IMR-90 (cell line): ENCODE results near the gene F2RL1. TPM values are rescaled to one million over a fixed set of nuclear protein-coding genes. Genes with fewer than 3 reads are reported as not detected.

Experiments
- ATAC-seq: fragments of 200-7000 bp; cut with Tn5 transposase; 2 replicates; pipeline ENCODE4 v1.9.1; 2020; ENCODE audit warnings: low read depth, mild to moderate bottlenecking, moderate library complexity
- Bru-seq: library from RNA; stranded (reverse); fragments of 400-500 nt; gene quantifications from one replicate; lab custom pipeline; 2021; lab: Mats Ljungman, UMichigan
- BruChase-seq, 2 experiments: library from RNA; stranded (reverse); fragments of 400-500 nt; gene quantifications; one replicate each; lab custom pipeline; 2021; lab: Mats Ljungman, UMichigan
- BruUV-seq: library from RNA; stranded (reverse); fragments of 400-500 nt; replicated peaks from 2 replicates; lab custom pipeline; 2021; lab: Mats Ljungman, UMichigan
- CTCF ChIA-PET: fragments of 300-600 bp; formaldehyde crosslinking; extraction: SDS; loops from one replicate; lab custom pipeline; 2021; ENCODE audit warnings: antibody characterized with exemption; lab: Yijun Ruan, JAX
- POLR2A ChIA-PET: fragments of 300-600 bp; sonication (Branson Sonifier 250); formaldehyde crosslinking; loops from one replicate; lab custom pipeline; 2022; ENCODE audit warnings: antibody characterized with exemption; ENCODE audit not compliant: unreplicated experiment; lab: Charles Lee
- DNase-seq: peaks from one replicate; pipeline ENCODE4 v3.0.0; 2013
- H2AFZ ChIP-seq: replicated peaks from 2 replicates; pipeline ENCODE3; 2013; ENCODE audit warnings: low read length, mild to moderate bottlenecking; ENCODE audit not compliant: poor library complexity
- H2AK5ac ChIP-seq: 2 replicates; pipeline ENCODE4 v1.6.1; 2013; ENCODE audit warnings: low read depth, low read length, inconsistent platforms
- H2AK9ac ChIP-seq: replicated peaks from 2 replicates; pipeline ENCODE3; 2013; ENCODE audit warnings: mild to moderate bottlenecking, low read depth, low read length, moderate library complexity; ENCODE audit not compliant: poor library complexity
- H2BK120ac ChIP-seq: 2 replicates; pipeline ENCODE4 v1.6.1; 2013; ENCODE audit warnings: low read depth, low read length, inconsistent platforms
- H2BK15ac ChIP-seq: 3 replicates; pipeline ENCODE4 v1.6.1; 2013; ENCODE audit warnings: low read depth, low read length, inconsistent platforms
- H2BK20ac ChIP-seq: 2 replicates; pipeline ENCODE4 v1.6.1; 2013; ENCODE audit warnings: low read depth, mild to moderate bottlenecking, inconsistent platforms, low read length, moderate library complexity
- H2BK5ac ChIP-seq: 2 replicates; pipeline ENCODE4 v1.6.1; 2013; ENCODE audit warnings: mild to moderate bottlenecking, low read depth, low read length, inconsistent platforms; ENCODE audit not compliant: poor library complexity, severe bottlenecking
- H3K14ac ChIP-seq: replicated peaks from 2 replicates; pipeline ENCODE4 v1.6.1; 2013; ENCODE audit warnings: low read depth, low read length, inconsistent platforms
- H3K18ac ChIP-seq: 2 replicates; pipeline ENCODE4 v1.6.1; 2013; ENCODE audit warnings: low read depth, low read length, control low read depth
- H3K23ac ChIP-seq: 2 replicates; pipeline ENCODE4 v1.6.1; 2013; ENCODE audit warnings: low read depth, low read length, inconsistent platforms
- H3K27ac ChIP-seq: 2 replicates; pipeline ENCODE4 v1.5.1; 2013; ENCODE audit warnings: mild to moderate bottlenecking, control low read depth, low read length; ENCODE audit not compliant: insufficient read depth
- H3K27me3 ChIP-seq: 2 replicates; pipeline ENCODE4 v1.6.1; 2013; ENCODE audit warnings: low read length; ENCODE audit not compliant: control insufficient read depth, insufficient read depth
- H3K36me3 ChIP-seq: 2 replicates; pipeline ENCODE4 v1.6.1; 2013; ENCODE audit warnings: low read length, mixed read lengths; ENCODE audit not compliant: control insufficient read depth, insufficient read depth
- H3K4ac ChIP-seq: 2 replicates; pipeline ENCODE4 v1.6.1; 2013; ENCODE audit warnings: low read depth, low read length, inconsistent platforms
- H3K4me1 ChIP-seq: 2 replicates; pipeline ENCODE4 v1.6.1; 2013; ENCODE audit warnings: low read length, mixed read lengths; ENCODE audit not compliant: control insufficient read depth, insufficient read depth
- H3K4me2 ChIP-seq: 2 replicates; pipeline ENCODE4 v1.6.1; 2013; ENCODE audit warnings: low read depth, mild to moderate bottlenecking, control low read depth, low read length, moderate library complexity
- H3K4me3 ChIP-seq: 2 replicates; pipeline ENCODE4 v1.5.1; 2013; ENCODE audit warnings: low read depth, mild to moderate bottlenecking, control low read depth, low read length, moderate library complexity; ENCODE audit not compliant: insufficient read depth
- H3K56ac ChIP-seq: 2 replicates; pipeline ENCODE4 v1.6.1; 2013; ENCODE audit warnings: low read length, inconsistent platforms; ENCODE audit not compliant: insufficient read depth; ENCODE audit errors: extremely low read depth
- H3K79me1 ChIP-seq, 2 experiments: 2 replicates each; pipeline ENCODE4 v1.6.1; 2013; ENCODE audit warnings: low read length in 2 of 2, inconsistent platforms in 1 of 2, low read depth in 1 of 2
- H3K9ac ChIP-seq: 2 replicates; pipeline ENCODE4 v1.6.1; 2013; ENCODE audit warnings: low read depth, low read length, control low read depth
- H3K9me1 ChIP-seq: 2 replicates; pipeline ENCODE4 v1.6.1; 2013; ENCODE audit warnings: low read length, inconsistent platforms; ENCODE audit not compliant: insufficient read depth
- H3K9me3 ChIP-seq: 2 replicates; pipeline ENCODE4 v1.6.1; 2013; ENCODE audit warnings: low read length; ENCODE audit not compliant: control insufficient read depth, insufficient read depth
- H4K20me1 ChIP-seq: 2 replicates; pipeline ENCODE4 v1.6.1; 2013; ENCODE audit warnings: low read length, inconsistent platforms; ENCODE audit not compliant: insufficient read depth
- H4K5ac ChIP-seq: 2 replicates; pipeline ENCODE4 v1.6.1; 2013; ENCODE audit warnings: mild to moderate bottlenecking, low read depth, low read length, control low read depth
- H4K8ac ChIP-seq, 2 experiments: 2 replicates each; pipeline ENCODE4 v1.6.1; 2013; ENCODE audit warnings: low read depth in 2 of 2, low read length in 2 of 2, control low read depth in 1 of 2, inconsistent platforms in 1 of 2
- H4K91ac ChIP-seq: 2 replicates; pipeline ENCODE4 v1.6.1; 2013; ENCODE audit warnings: low read depth, low read length, inconsistent platforms; ENCODE audit not compliant: insufficient read depth
- MAZ ChIP-seq: IDR thresholded peaks from 2 replicates; pipeline ENCODE4 v1.6.1; 2012; ENCODE audit warnings: low read depth, mild to moderate bottlenecking, low read length, improper control_type of control experiment, moderate library complexity, borderline replicate concordance
- USF2 ChIP-seq: fragments of 150-350 bp; IDR thresholded peaks from 2 replicates; pipeline ENCODE4 v1.6.1; 2017; ENCODE audit warnings: mild to moderate bottlenecking, antibody characterized with exemption, low read length, low read depth
- WGBS, 2 experiments: methylation state at CpG; one replicate each; pipeline versions ENCODE4 v1.1.5 to v1.1.7; 2013; ENCODE audit warnings: missing lambda C conversion rate in 2 of 2; ENCODE audit not compliant: insufficient read length in 1 of 2; ENCODE audit errors: extremely low coverage in 2 of 2; 5-methylcytosine and 5-hydroxymethylcytosine counted together
- dilution Hi-C: fragments of 300-500 bp; cut with HindIII; formaldehyde crosslinking; loops from one replicate; pipeline ENCODE4 v1.14.3; 2018; ENCODE audit warnings: low sequenced_read_pairs; ENCODE audit not compliant: unreplicated experiment
- in situ Hi-C: fragments of 300-500 bp; cut with MboI; formaldehyde crosslinking; loops from 3 replicates; pipeline ENCODE4 v1.14.3; 2019; ENCODE audit warnings: low sequenced_read_pairs, inconsistent platforms, mixed read lengths
- intact Hi-C: fragments of 100-400 bp; cut with micrococcal nuclease; formaldehyde crosslinking; loops from 2 replicates; pipeline ENCODE4 v1.10.0; 2022
- long read RNA-seq: library from polyadenylated mRNA; unstranded; transcript quantifications from one replicate; pipeline ENCODE4 v2.0.0, GENCODE V29; 2021; ENCODE audit not compliant: unreplicated experiment
- polyA plus RNA-seq, 3 experiments: library from polyadenylated mRNA; depleted of rRNA; stranded (reverse); fragments of >200 nt; gene quantifications; 2 replicates each; pipeline ENCODE4 v1.2.3, GENCODE V29; 2012; ENCODE audit warnings: low replicate concordance in 1 of 3
- total RNA-seq: library from RNA; depleted of rRNA; stranded (reverse); fragments of >200 nt; gene quantifications from 2 replicates; pipeline ENCODE4 v1.2.3, GENCODE V29; 2012; rRNA removed

Gene F2RL1
- total RNA-seq: 9.4 and 12.4 TPM in 2 replicates
- polyA plus RNA-seq (2012; rRNA removed): 4.7 and 5.6 TPM in 2 replicates
- 2.2 and 3.6 TPM in 2 replicates for polyA plus RNA-seq (2012; cell fraction: cytosol; rRNA removed)
- polyA plus RNA-seq (2012; cell fraction: nucleus; rRNA removed; ENCODE audit: low replicate concordance): 0.47 and 2.2 TPM in 2 replicates
- Bru-seq, nascent RNA: percentile 44 among the genes with signal in this experiment
- percentile 45 among the genes with signal in this experiment for BruChase-seq, experiment 1, labeled RNA remaining after a 6-hour chase
- percentile 47 among the genes with signal in this experiment for BruChase-seq, experiment 2, labeled RNA remaining after a 2-hour chase
- long read RNA-seq, partial matches to known transcripts: 0 of 6 reads
- long read RNA-seq, other reads (novel, unspliced or antisense): 2 of 6 reads

GRCh38 chr5:76818844-76819831 is at the start of gene F2RL1:
Gene F2RL1 (plus strand): TSS chr5:76819030. CDS start chr5:76819183, 153 bp downstream.
- Histone ChIP-seq H3K14ac (peak within 1 kb of the TSS; percentile 64), H3K79me1 (no peaks in the 10 kb centered on the region; a peak in 1 of 4 replicates), H3K56ac (peak within 1 kb of the TSS; percentile 2; the same call in 1 of the 2 replicates), H3K4me3 (peak within 1 kb of the TSS; percentile 73), H2BK20ac (peak within 1 kb of the TSS; percentile 1), H3K36me3 (no peaks in the 10 kb centered on the region), H3K27ac (peak within 1 kb of the TSS; percentile 17; the same call in 1 of the 2 replicates), H4K5ac (peak within 1 kb of the TSS; percentile 52), H3K23ac (peak within 1 kb of the TSS; percentile 76), H3K9me3 (no peaks in the 10 kb centered on the region), H4K8ac (peak within 1 kb of the TSS; percentile 62 to 78; a peak in 3 of 4 replicates), H3K9ac (peak within 1 kb of the TSS; percentile 56), H2BK120ac (peak within 1 kb of the TSS; percentile 58), H2AK9ac (peak within 1 kb of the TSS; percentile 93), H3K18ac (peak within 1 kb of the TSS; percentile 34; the same call in 1 of the 2 replicates), H4K91ac (peak within 1 kb of the TSS; percentile 58), H3K4me1 (peaks cover 6% of the 10 kb centered on the region), H3K9me1 (no peaks in the 10 kb centered on the region), H2BK15ac (peak within 1 kb of the TSS; percentile 77; the same call in 1 of the 3 replicates), H3K27me3 (no peaks in the 10 kb centered on the region), H3K4ac (peak within 1 kb of the TSS; percentile 48), H2AFZ (peak within 1 kb of the TSS; percentile 84), H2BK5ac (no peak within 1 kb of the TSS), H3K4me2 (peak within 1 kb of the TSS; percentile 89), H4K20me1 (no peaks in the 10 kb centered on the region), H2AK5ac (peak within 1 kb of the TSS; percentile 83)
- WGBS, 2 experiments: 8% methylated on average over 41 of the region's 72 CpGs; no CpG with 5 or more reads in 1 of the 2 experiments
- peak; percentile 55 for TF ChIP-seq MAZ
- TF ChIP-seq USF2: no peak
- peak; percentile 71 for ATAC-seq
- DNase-seq: peak; percentile 73
- BruUV-seq: no TSS peak
- intact Hi-C loops: loop anchor here (10.0 kb wide), 1 partner anchor 1764 kb away; the partner anchor contains the start of gene GCNT4
- dilution Hi-C loops: no loop called here
- in situ Hi-C loops: no loop called here
- ChIA-PET CTCF (interaction anchor here (0.8 kb wide), 1 partner anchor 126 kb away, joined by 5 read pairs; no protein-coding TSS in a partner anchor), POLR2A (no interaction called here)
